HG02642 (cell line): ENCODE data around the gene INS.
"Not testable (repeated sequence)": the region's sequence is repeated elsewhere in the genome, so short reads cannot be mapped to it uniquely, and the experiment has no call there.

Source experiments
- ATAC-seq: cut with Tn5 transposase; IDR thresholded peaks from one replicate; pipeline ENCODE4 v1.9.1; 2021; ENCODE audit warnings: mild to moderate bottlenecking; ENCODE audit not compliant: unreplicated experiment, poor library complexity

Gene INS

DNA sequence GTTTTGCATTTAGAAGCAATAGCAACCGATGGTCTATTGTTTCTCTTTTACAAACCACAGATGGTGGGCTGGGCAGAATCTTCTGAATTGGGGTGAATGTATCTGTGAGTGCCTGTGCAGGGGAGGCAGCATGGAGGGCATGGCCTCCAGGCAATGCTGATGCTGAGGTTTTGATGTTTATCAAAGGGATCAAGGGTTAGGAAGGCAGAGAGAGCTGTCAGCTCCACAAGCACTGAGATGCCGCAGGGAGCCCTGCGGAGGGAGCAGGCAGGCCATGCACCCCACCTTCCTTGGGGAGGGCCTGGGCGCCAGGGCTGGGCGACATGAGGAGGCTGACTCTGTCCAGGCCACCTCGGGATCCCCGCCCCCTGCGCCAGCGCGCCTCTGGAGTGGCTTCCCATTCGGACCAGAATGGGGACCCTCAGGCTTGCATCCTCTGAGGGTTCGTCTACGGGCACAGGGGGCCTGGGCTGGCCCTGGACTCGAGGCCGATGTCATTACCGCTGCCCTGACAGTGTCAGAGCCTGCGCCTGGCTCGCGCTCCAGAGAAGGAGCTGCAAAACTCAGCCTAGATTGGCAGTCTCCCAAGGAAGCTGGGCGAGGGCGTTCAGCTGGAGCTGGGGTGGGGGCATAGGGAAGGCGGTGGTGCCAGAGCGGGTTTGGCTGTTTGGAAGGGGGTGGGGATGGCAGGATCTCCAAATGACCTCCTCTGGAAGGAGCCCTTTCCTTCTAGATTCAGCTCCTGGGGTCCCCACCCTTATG is 24.5 kb upstream of the INS start:
- no peak for ATAC-seq

GRCh38 chr11:2182692-2183474 is 21.9 kb upstream of the INS start:
- ATAC-seq, result no peak

DNA sequence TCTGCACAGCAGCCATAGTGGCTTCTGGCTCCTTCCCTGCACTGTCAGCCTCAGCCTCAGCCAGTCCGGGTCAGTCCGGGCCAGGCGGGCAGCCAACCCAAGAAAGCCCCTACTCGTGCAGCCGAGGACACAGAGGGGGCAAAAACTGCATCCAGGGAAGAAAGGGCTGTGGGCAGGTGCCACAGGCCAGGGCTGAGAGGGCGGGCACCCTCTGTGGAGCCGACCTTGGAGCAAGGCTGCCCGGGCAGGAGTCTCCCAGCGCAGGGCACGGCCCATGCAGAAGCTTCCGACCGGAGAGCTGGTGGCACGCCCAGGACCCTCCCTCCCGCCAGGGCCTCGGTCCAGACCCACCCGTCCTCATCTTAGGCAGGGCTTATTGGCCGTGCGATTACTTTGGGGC is 21.1 kb upstream of the INS start:
- ATAC-seq, result no peak

- ATAC-seq, result no peak
These were observed 19.9 kb upstream of the INS start for GRCh38 chr11:2180789-2181370.

- ATAC-seq, result no peak
These were observed 19.3 kb upstream of the INS start for GRCh38 chr11:2180347-2180746.

DNA sequence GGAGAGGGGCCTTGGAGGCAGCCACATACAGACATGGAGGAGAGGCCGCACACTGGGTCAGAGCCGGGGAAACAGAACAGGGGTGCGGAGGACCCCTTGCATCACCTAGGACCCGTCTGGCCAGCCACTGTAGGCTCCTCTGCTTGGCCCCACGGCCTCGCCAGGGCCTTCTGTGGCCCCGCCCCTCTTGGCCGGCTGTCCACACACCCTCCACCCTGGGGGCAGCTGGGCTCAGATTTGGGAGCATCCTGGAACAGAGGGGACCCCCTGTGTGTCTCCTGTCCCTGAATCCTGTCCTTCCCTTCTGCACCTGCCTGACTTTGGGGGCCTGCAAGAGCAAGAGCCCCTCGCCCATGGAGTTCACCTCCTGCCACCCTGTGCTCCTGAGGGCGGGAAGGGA is 18.5 kb upstream of the INS start:
- no peak for ATAC-seq

- no peak for ATAC-seq
These were observed 18.0 kb upstream of the INS start for GRCh38 chr11:2178906-2179494.

DNA sequence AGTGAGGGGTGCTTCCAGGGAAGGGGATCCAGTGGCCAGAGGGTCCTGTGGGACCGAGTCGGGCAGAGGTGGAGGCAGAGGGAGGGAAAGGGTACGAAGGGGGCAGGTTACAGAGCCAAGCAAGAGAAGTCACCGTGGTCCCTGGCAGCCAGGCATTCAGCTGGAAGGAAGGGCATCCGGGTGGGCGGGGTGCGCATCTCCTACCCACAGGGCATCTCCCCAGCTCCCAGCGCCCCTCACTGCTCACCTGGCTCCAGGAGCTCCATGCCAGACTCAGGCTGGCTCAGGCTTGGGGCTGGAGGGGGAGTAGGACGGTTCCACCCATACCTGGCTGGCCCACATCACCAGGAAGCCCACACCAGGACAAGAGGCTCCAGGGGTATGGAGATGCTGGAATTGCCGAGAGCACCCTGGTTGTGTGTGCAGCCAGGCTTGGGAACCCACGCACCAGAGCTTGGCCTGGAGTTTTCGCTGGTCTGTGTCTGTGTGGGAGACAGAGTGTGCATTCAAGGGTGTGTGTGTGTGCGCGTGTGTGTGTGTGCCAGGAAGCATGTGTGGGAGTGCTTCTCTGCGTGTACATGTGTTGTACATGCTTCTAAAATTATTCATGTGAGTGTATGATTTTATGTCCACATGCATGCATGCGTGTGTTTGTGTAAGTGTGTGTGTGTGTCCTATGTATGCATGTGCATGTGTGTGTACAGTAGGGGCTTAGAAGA is 17.2 kb upstream of the INS start:
- not testable (repeated sequence) for ATAC-seq

DNA sequence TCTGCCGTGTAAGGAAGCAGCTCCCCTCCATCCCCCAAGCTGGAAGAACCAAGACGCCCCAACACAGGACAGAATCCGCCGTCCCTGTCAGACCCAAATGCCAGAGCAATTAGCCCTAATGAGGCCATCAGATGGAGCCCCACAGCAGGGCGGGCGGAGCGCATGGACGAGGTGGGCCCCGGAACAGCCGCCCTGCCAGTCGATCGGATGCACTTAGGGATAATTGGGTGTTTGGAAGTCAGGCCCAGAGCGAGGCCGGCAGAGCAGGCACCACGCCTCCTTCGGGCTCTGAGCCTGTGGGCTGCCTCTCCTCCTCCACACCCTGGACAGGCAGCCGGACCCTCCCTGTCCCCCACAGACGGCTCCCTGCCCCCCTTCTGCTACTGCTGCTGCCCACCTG is 16.1 kb upstream of the INS start:
- ATAC-seq, result no peak

GRCh38 chr11:2176389-2176900 is 15.4 kb upstream of the INS start:
- no peak for ATAC-seq

DNA sequence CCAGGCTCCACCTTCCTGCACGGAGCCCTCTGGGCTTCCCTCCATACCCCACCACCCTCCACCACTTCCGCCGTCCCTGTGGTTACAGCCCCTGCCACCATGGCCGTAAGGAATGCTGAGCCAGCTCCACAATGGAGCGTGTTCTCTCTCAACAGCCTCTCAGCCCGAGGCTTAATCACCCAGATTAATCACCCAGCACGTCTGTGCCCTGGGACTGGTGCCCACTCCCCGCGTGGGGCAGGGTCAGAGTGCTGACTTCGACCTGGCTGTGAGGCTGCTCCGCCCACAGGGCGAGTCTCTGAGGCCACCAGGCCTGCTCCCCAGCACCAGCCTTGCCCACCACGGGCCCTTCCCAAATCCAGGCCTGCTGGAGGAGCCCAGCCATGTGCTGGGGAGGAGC is 14.7 kb upstream of the INS start:
- no peak for ATAC-seq

DNA sequence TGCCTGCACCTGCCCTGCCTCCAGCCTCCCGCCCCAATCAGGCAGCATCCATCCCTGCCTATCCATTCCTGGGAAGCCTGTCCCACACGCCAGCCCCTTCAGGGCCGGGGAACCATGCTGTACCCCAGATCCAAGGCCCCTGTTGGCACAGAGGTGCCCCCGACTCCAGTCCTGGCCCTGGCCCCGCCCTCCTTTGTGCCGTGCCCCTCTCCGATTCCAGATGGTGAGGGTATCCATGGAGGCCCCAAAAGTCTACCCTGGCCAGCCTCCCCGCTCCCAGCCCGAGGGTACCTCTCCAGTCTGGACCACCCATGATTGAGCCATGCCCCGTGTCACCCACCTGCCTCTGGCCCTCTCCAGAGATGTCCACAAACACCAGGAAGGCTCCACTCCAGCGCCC is 13.4 kb upstream of the INS start:
- ATAC-seq, result no peak

GRCh38 chr11:2173761-2174160 is 12.8 kb upstream of the INS start:
- ATAC-seq, result no peak

GRCh38 chr11:2173150-2173693 is 12.2 kb upstream of the INS start:
- no peak for ATAC-seq

GRCh38 chr11:2172676-2173075 is 11.7 kb upstream of the INS start:
- ATAC-seq, result no peak

GRCh38 chr11:2171591-2172003 is 10.6 kb upstream of the INS start, which contains the start of gene TH:
Gene TH, minus strand, starts transcription at chr11:2171815. Its CDS starts 29 bp downstream, at chr11:2171786.
- ATAC-seq, result no peak

DNA sequence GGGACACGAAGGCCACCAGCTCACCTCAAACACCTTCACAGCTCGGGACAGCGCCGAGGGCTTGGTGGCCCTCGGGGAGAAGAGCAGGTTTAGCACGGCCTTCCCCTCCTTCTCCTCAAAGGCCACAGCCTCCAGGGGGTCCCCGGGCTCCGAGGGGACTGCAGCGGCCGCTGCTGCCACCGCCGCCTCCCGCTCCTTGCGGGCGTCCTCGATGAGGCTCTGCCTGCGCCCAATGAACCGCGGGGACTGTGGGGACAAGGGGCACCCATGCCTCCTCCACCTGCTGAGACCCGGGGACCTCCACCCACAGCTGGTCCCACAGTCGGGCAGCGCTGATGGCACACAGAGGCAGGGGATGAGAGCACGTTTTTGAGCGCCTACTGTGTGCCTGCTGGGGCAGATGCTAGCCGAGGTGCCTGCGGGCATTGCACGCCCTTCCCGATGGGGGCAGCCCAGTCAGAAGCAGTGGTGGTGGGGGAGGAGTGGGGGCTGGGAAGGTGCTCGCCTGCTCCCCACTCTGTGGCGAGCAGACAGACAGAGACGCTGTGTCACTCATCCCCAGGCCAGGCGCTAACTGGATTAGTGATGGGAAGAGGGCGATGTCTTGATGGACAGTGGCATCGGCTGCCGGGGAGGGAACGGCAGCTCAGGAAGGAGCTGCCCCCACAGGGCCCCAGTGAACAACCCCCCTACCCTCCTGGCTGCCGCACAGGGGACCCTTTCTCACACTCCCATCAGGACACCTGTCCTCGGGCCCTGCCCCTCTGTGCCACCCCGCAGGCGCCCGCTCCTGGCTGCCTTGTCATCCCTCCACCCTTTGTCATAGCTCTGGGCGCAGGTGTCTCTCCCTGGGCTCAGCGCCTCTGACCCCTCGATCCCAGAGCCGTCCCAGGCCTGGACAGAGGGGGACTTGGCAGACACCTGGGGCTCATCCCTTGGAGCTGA is 8.9 kb upstream of the INS start:
- no peak for ATAC-seq

GRCh38 chr11:2169005-2169378 is 8.0 kb upstream of the INS start:
- ATAC-seq, result no peak
